UCSD-AML1 (cell line): ENCODE results near the gene NKX6-2.
"Not testable (repeated sequence)": the region's sequence is repeated elsewhere in the genome, so short reads cannot be mapped to it uniquely, and the experiment has no call there.

Experiments
- DNase-seq: peaks from one replicate; lab custom pipeline; 2025; ENCODE audit not compliant: unreplicated experiment; lab: John Stamatoyannopoulos, UW

The NKX6-2 gene

DNA sequence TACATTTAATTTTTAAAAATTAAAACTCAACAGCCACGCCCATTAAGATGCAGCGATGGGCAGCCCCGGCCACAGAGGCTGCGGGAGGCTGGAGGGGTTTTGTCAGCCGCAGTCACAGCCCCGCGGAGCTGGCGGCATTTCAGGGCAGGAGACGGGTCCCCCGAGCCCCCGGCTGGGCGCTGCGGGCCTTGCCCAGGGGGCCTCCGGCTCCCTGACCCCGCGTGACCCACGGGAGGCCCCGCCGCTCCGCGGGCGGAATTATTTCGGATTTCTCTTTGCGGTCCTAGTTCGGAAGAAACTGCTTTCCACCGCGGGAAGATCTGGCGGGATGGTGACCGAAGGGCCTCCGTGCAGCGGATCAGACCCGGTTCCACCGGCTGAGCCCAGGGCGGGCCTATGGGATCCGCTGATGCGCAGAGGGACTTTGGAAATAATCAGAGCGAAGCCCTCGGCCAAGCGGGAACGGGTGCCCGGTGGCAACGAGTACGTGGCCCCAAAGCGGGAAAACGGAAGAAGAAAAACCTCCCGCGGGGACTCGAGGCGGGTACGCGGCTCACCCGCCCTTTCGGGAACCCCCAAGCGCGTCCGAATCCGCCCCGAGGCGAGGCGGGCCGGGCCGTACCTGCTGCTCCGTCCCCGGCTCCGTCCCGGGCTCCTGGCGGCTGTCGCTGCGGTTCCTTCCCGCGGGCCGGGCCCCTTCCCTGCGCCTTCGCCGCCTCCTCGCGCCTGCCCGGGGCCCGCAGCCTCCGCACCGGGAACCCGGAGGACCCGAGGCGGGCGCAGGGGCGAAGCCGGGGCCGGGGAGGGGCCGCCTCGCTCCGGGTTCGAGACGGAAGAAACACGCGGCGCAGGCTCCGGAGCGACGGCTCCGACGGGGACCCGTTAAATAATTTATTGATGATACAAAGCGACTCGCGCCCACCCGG lies 1.7 kb downstream of the NKX6-2 start:
- DNase-seq: no peak

GRCh38 chr10:132783165-132783939 lies 2.6 kb downstream of the NKX6-2 start:
- no peak for DNase-seq

DNA sequence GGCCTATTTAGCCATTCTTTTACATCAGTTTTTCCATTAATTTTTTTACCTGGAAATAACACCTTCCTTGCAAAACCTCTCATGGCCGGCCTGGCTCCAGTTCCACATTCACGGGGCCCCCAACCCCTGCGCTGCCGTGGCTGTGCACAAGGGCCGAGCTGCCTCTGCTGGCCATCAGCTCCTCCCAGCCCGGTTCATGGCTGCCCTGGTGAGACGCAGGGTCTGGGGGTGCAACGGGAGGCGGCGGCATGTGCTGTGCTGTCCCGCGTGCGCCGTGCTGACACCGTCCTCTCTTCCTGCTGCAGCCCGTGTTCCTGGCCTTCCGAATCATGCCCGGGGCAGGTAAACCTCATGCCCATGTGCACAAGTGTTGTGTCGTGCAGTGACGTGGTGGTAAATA lies 4.4 kb downstream of the NKX6-2 start:
- no peak for DNase-seq

- DNase-seq: no peak
Measured at GRCh38 chr10:132780356-132780755, 5.6 kb downstream of the NKX6-2 start.

GRCh38 chr10:132779549-132780294 lies 6.2 kb downstream of the NKX6-2 start:
- no peak for DNase-seq

GRCh38 chr10:132777441-132777840 lies 8.5 kb downstream of the NKX6-2 start:
- DNase-seq: no peak

- DNase-seq: no peak
Measured at GRCh38 chr10:132776821-132777220, 9.1 kb downstream of the NKX6-2 start.

DNA sequence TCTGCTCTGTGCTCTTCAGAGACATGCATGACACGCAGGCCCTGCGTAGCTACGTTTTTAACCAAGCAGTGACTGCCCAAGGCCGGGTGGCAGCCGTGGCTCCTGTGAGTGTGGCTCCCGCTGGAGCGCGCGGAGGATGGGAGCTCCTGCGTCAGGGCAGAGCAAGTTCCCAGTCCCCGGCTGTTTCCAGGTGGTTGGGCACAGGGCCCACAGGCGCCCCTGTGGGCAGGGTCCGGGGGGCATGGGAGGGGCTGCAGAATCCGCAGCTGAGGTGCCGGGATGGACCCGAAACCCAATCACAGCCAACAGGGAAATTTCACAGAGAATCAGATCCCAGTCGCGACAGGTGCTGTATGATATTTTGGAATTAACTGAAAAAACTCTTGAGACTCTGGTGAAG lies 9.8 kb downstream of the NKX6-2 start:
- no peak for DNase-seq

GRCh38 chr10:132774902-132775863 lies 10.8 kb downstream of the NKX6-2 start:
- no peak for DNase-seq

GRCh38 chr10:132774181-132774901 lies 11.6 kb downstream of the NKX6-2 start:
- no peak for DNase-seq

DNA sequence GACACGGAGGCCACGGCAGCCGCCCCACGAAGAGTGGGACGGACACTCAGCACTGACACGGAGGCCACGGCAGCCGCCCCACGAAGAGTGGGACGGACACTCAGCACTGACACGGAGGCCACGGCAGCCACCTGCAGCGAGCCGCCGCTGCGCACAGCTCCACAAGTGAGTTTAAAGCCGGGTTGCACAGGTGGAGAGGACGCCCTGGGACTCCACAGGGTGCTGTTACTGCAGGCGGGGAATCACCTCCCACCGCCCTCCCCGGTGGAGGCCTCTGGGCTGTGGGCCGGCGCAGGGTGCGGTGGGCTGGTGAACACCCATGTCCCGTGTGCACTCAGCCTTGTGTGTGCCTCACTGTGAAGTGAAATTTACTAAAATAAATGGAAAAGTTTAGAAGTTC lies 13.1 kb downstream of the NKX6-2 start:
- not testable (repeated sequence) for DNase-seq

GRCh38 chr10:132770061-132771021 lies 15.6 kb downstream of the NKX6-2 start:
- no peak for DNase-seq

GRCh38 chr10:132768346-132769248 lies 17.4 kb downstream of the NKX6-2 start:
- DNase-seq: no peak

DNA sequence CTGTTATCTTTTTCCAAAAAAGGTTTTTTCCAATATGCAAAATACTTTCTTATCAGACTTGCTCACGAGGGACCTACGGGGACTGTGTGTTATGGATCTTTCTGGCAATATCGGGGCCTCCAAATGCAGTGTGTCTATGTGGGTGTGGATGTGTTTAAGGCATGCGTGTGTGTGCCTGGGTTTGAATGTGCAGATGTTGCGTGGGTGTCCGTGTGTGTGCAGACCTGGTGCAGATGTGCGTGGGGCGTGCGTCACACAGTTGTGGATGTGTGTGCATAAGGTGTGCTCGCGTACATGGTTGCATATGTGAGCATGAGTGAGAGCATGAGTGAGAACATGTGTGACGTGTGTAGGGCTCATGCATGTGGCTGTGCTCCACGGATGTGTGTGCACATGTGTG lies 19.7 kb downstream of the NKX6-2 start:
- no peak for DNase-seq

DNA sequence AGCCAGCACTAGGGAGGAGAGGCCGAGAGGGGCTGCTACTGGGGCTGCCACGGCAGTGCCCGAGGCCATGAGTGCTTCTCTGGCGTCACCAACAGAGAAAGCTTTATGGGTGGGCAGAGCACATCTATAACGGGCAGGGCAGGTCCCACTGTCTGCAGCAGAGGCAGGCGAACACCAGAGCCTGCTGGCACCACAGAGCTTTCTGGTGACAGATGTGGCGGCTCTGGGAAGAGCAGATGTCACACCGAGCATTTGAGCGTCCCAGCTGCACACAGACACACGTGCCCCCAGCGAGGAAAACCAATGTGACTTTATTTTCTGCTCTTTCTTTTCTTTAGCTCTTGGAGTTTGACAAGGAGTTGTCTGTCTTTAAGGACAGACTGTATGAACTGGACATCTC lies 20.5 kb downstream of the NKX6-2 start:
- no peak for DNase-seq

GRCh38 chr10:132764108-132764507 lies 21.8 kb downstream of the NKX6-2 start:
- DNase-seq: no peak

- no peak for DNase-seq
Measured at GRCh38 chr10:132763545-132763944, 22.4 kb downstream of the NKX6-2 start.
